Tibial nerve (tissue), 4 donors: ENCODE results near the gene KAZN. TPM values are rescaled to one million over a fixed set of nuclear protein-coding genes. Genes with fewer than 3 reads are reported as not detected.

Experiments
- DNase-seq, 2 donors: peaks; one replicate each; pipeline ENCODE4 v3.0.0-alpha.2; 2019; ENCODE audit warnings: low spot score in 2 of 2
- H3K27ac ChIP-seq, 4 donors: fragments of 200-600 bp; sonication (generic) in 3 of 4; one replicate each; pipeline ENCODE4 v1.5.1; 2017 to 2019; ENCODE audit warnings: mild to moderate bottlenecking in 1 of 4
- H3K27me3 ChIP-seq, 2 donors: fragments of 200-600 bp; sonication (generic) in 1 of 2; one replicate each; pipeline versions ENCODE4 v1.5.1 to v1.6.0; 2017 to 2019
- H3K36me3 ChIP-seq, 3 donors: fragments of 200-600 bp; sonication (generic); one replicate each; pipeline ENCODE4 v1.5.1; 2018 to 2019
- H3K4me1 ChIP-seq, 4 donors: fragments of 200-600 bp; sonication (generic) in 3 of 4; one replicate each; pipeline ENCODE4 v1.5.1; 2017 to 2019
- H3K4me3 ChIP-seq, 4 donors: fragments of 200-600 bp; sonication (generic) in 3 of 4; one replicate each; pipeline ENCODE4 v1.5.1; 2017 to 2019; ENCODE audit warnings: mild to moderate bottlenecking in 1 of 4, moderate library complexity in 1 of 4
- H3K9me3 ChIP-seq, 4 donors: fragments of 200-600 bp; sonication (generic) in 3 of 4; one replicate each; pipeline ENCODE4 v1.5.1; 2017 to 2019
- CTCF ChIP-seq, 5 experiments: fragments of 200-600 bp in 3 of 5; fragments of 450-650 bp in 2 of 5; sonication (generic) in 3 of 5; IDR thresholded peaks; one replicate each; pipeline ENCODE4 v1.5.1; 2016 to 2019; ENCODE audit warnings: antibody characterized with exemption in 5 of 5, mild to moderate bottlenecking in 3 of 5, moderate library complexity in 2 of 5
- EP300 ChIP-seq, 2 donors: sonication (generic); formaldehyde crosslinking; IDR thresholded peaks; one replicate each; pipeline ENCODE4 v1.6.1; 2017; ENCODE audit warnings: antibody characterized with exemption in 2 of 2, mild to moderate bottlenecking in 1 of 2
- POLR2A ChIP-seq, 2 donors: fragments of 450-650 bp; IDR thresholded peaks; one replicate each; pipeline ENCODE4 v1.6.1; 2017; ENCODE audit warnings: antibody characterized with exemption in 2 of 2, mild to moderate bottlenecking in 2 of 2, moderate library complexity in 2 of 2
- WGBS, 2 donors: methylation state at CpG; one replicate each; pipeline ENCODE4 v1.1.5; 2018; 5-methylcytosine and 5-hydroxymethylcytosine counted together
- total RNA-seq, 4 donors: library from RNA; depleted of rRNA; stranded (reverse); fragments of >200 nt; gene quantifications; one replicate each; pipeline ENCODE4 v1.1.0, GENCODE V29; 2016

The KAZN gene
- total RNA-seq, 4 donors from 2014 or later = 16.0 to 29.2 (median 22.2) TPM

- TF ChIP-seq EP300 (IDR thresholded peaks at IDR 0.05) (no peak), POLR2A (IDR thresholded peaks at IDR 0.05) (no peak), CTCF (IDR thresholded peaks at IDR 0.05) (no peak)
- Histone ChIP-seq H3K36me3 (no peaks in the 10 kb centered on the region), H3K27me3 (no peaks in the 10 kb centered on the region), H3K27ac (no peak overlapping the region), H3K4me1 (peaks cover 0 to 4% (median 0%) of the 10 kb centered on the region in 4 donors), H3K4me3 (no peak overlapping the region), H3K9me3 (no peaks in the 10 kb centered on the region)
- DNase-seq = no peak
- 84 to 95% methylated on average over 7 of the region's 7 CpGs for WGBS, 2 donors
These were observed 161.4 kb downstream of the KAZN start for GRCh38 chr1:14759843-14760242.

GRCh38 chr1:14760780-14761179, 162.3 kb downstream of the KAZN start:
- 79 to 81% methylated on average over 5 of the region's 5 CpGs for WGBS, 2 donors
- no peak for DNase-seq
- H3K36me3 ChIP-seq = no peaks in the 10 kb centered on the region
- H3K9me3 ChIP-seq = peaks cover 0 to 4% (median 0%) of the 10 kb centered on the region in 4 donors
- H3K4me3 ChIP-seq = no peak overlapping the region
- TF ChIP-seq POLR2A (IDR thresholded peaks at IDR 0.05) = no peak
- no peaks in the 10 kb centered on the region for H3K27me3 ChIP-seq
- peaks cover 0 to 4% (median 0%) of the 10 kb centered on the region in 4 donors for H3K4me1 ChIP-seq
- no peak overlapping the region for H3K27ac ChIP-seq

GRCh38 chr1:14761291-14762153, 163.0 kb downstream of the KAZN start:
- Histone ChIP-seq H3K36me3 (no peaks in the 10 kb centered on the region), H3K27ac (no peak overlapping the region), H3K4me1 (peaks cover 0 to 4% (median 0%) of the 10 kb centered on the region in 4 donors), H3K9me3 (peaks cover 0 to 4% (median 0%) of the 10 kb centered on the region in 4 donors), H3K4me3 (no peak overlapping the region), H3K27me3 (no peaks in the 10 kb centered on the region)
- no peak for TF ChIP-seq EP300 (IDR thresholded peaks at IDR 0.05)
- TF ChIP-seq POLR2A (IDR thresholded peaks at IDR 0.05) = no peak
- 67 to 71% methylated on average over 9 of the region's 9 CpGs for WGBS, 2 donors
- DNase-seq = no peak

GRCh38 chr1:14763977-14764376, 165.5 kb downstream of the KAZN start:
- Histone ChIP-seq H3K36me3 (no peaks in the 10 kb centered on the region), H3K4me3 (no peak overlapping the region), H3K4me1 (no peaks in the 10 kb centered on the region), H3K27ac (no peak overlapping the region), H3K27me3 (no peaks in the 10 kb centered on the region), H3K9me3 (peaks cover 0 to 4% (median 0%) of the 10 kb centered on the region in 4 donors)
- 83 to 88% methylated on average over 7 of the region's 7 CpGs for WGBS, 2 donors
- TF ChIP-seq CTCF (IDR thresholded peaks at IDR 0.05) (no peak), POLR2A (IDR thresholded peaks at IDR 0.05) (no peak), EP300 (IDR thresholded peaks at IDR 0.05) (no peak)
- DNase-seq = no peak

GRCh38 chr1:14765773-14766172, 167.3 kb downstream of the KAZN start:
- H3K27me3 ChIP-seq = no peaks in the 10 kb centered on the region
- no peak for DNase-seq
- no peak for TF ChIP-seq EP300 (IDR thresholded peaks at IDR 0.05)
- TF ChIP-seq POLR2A (IDR thresholded peaks at IDR 0.05) = no peak
- no peak for TF ChIP-seq CTCF (IDR thresholded peaks at IDR 0.05)
- H3K27ac ChIP-seq = no peak overlapping the region
- H3K4me1 ChIP-seq = no peaks in the 10 kb centered on the region
- H3K36me3 ChIP-seq = no peaks in the 10 kb centered on the region
- 88 to 96% methylated on average over 8 of the region's 8 CpGs for WGBS, 2 donors
- H3K4me3 ChIP-seq = no peak overlapping the region
- H3K9me3 ChIP-seq = peaks cover 0 to 4% (median 0%) of the 10 kb centered on the region in 4 donors

- H3K4me1 ChIP-seq = no peaks in the 10 kb centered on the region
- H3K27me3 ChIP-seq = no peaks in the 10 kb centered on the region
- no peak overlapping the region for H3K4me3 ChIP-seq
- 58 to 70% methylated on average over 5 of the region's 5 CpGs for WGBS, 2 donors
- peaks cover 0 to 4% (median 0%) of the 10 kb centered on the region in 4 donors for H3K9me3 ChIP-seq
- H3K27ac ChIP-seq = no peak overlapping the region
- H3K36me3 ChIP-seq = no peaks in the 10 kb centered on the region
- no peak for DNase-seq
- no peak for TF ChIP-seq EP300 (IDR thresholded peaks at IDR 0.05)
- no peak for TF ChIP-seq POLR2A (IDR thresholded peaks at IDR 0.05)
- no peak for TF ChIP-seq CTCF (IDR thresholded peaks at IDR 0.05)
These were observed 168.6 kb downstream of the KAZN start for GRCh38 chr1:14767075-14767474.
